GM23248 (cell line): Measurements from ENCODE around the gene TTC3.

Source experiments
- EZH2 ChIP-seq: fragments of 200-600 bp; sonication (generic); IDR thresholded peaks from 2 replicates; pipeline ENCODE4 v1.6.1; 2018; ENCODE audit warnings: antibody characterized with exemption, mild to moderate bottlenecking; ENCODE audit not compliant: insufficient read depth, poor library complexity, severe bottlenecking
- EZH2phosphoT487 ChIP-seq: fragments of 200-600 bp; sonication (generic); IDR thresholded peaks from 2 replicates; pipeline ENCODE4 v1.6.1; 2018; ENCODE audit warnings: antibody characterized with exemption, moderate library complexity, mild to moderate bottlenecking, low read depth; ENCODE audit not compliant: insufficient read depth

DNA sequence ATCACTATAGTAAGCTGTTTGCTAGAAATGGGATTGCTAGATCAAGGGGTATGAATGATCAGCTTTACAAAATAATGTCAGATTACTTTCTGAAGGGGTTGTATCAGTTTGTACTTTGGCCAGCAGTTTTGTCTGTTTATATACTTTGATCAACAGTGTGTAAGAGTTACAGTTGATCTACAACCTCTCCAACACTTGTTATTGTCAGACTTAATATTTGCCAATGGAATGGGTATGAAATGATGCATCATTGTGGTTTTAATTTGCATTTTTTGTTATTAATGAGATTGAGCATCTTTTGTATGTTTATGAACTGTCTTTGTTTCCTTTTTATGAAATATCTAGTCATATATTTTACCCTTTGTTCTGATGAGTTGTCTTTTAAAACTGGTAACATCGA lies 4.3 kb downstream of the TTC3 start:
- no peak for TF ChIP-seq EZH2phosphoT487
- no peak for TF ChIP-seq EZH2
